HG03571 (cell line): ENCODE data around the gene ZBTB3.
"Not testable (repeated sequence)": the region's sequence is repeated elsewhere in the genome, so short reads cannot be mapped to it uniquely, and the experiment has no call there.

Experiments
- ATAC-seq: cut with Tn5 transposase; IDR thresholded peaks from one replicate; pipeline ENCODE4 v1.9.1; 2021; ENCODE audit not compliant: unreplicated experiment

The ZBTB3 gene

DNA sequence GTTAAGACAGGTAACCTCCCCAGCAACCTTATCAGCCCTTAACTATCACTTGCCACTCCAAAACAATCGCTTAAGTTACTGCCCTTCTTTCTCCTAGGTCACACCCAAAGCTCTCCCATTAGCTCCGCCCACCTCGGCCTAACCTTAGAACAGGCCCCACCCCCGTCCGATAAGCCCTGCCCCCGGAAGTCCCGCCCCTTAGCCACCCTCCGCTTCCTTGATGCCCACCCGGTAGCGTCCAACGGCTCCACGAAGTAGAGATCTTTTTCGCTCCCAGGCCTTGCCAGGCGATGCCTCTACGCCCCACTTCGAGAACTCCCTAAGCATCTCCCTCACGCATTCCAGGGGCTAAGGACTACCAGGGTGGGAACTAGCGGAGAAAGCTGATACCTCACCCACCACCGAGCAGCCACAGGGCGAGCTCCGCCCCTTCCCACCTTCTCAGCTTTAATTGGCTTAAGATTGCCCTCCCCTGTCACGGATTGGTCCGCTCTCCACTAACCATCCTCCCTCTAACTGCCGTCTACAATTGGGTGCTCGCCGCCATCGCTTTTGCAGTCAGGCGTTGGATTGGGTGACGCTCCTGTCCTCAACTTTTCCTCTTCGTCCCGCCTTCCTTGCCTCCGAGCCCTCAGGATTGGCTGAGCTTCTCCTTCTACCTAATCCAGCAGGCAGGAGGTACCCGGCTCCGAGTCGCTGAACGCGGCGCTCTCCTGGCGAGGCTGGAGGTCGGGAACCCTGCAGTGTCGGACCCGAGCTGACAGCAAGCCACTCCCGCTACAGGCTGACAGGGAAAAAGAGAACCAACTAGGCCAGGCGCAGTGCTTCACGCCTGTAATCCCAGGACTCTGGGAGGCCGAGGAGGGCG is at the start of gene ZBTB3:
Gene ZBTB3, minus strand, starts transcription at position 425 of the 868 bp plus-strand sequence. CDS start 496 bp downstream, outside the sequence.
- ATAC-seq = peak; percentile 91

DNA sequence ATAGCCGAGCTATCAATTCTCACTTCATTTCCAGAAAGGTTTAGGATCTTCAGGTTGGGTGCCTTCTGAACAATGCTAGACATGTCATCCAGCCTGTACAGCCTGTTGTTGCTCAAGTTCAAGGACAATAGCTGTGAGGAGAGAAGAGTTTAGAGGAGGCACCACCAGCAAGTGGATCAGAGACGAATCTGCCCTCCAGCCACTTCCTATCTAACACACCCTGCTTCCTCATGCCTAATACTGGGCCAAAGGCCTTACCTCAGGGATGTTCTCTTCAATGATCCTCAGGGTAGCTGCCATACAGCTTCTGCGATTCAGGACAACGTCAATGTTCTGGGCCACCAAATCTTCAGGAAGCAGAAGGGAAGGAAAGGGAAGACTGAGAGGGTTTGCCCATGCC is 47.1 kb upstream of the ZBTB3 start:
- ATAC-seq = no peak

DNA sequence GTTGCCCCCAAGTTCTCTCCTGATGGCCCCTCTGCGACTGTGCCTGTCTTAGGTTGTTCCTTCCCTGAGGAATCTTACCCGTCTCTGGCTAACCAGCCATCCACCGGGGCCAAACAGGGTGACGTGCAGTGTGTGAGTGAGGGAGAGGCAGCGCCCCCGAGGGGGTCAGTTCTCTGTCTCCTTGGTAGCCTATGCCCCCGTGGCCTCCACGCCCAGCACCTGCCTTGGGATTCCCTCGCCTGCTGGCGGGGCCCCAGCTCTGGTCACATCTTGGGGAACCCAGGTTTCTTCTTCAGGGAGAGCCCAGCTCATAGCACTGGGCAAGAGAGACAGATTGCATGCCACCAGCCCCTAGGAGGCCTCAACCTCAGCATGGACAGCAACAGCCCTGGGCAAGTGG is 45.5 kb upstream of the ZBTB3 start:
- ATAC-seq = no peak

DNA sequence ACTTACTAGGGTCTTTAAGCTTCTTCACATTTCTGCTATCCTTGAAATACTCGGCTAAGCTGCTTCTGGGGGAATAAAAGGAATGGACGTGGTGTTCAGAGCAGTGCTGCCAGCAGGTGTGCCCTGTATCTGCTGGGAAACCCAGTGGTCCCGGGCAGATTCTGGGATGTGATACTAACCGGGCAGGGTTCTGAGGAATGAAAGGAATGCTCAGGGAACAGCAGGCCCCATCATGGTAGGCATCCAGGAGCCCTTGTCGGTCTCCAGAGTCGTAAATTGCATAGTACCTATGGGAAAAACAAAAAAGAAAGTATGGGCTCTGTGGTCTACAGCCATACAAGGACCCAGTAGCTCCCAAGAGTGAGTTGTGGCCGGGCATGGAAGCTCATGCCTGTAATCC is 42.3 kb upstream of the ZBTB3 start:
- ATAC-seq = no peak

DNA sequence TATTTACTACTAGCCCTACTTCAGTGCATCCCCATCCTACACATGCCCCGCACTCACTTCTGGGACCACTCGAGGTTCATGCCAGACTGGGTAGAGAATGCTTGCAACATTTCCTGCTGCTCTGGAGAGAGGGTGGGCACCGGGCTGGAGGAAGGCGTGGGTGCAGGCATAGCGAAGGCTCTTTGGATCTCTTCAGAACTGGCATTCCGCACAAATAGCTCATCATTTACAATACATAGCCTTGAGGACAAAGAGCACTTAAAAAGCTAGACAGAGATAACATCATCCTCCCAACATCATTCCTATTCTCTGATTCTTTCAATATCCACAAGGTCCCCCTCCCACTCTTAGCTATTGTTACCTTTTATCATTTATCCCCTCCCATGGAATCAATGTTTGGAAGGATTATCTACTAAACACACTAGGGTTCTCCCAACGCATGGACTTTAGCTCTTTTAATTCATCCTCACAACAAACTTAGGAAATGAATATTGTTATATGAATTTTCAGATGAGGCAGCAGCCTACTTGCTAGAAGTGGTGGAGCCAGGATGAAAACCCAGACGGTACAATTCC is 40.3 kb upstream of the ZBTB3 start:
- no peak for ATAC-seq

DNA sequence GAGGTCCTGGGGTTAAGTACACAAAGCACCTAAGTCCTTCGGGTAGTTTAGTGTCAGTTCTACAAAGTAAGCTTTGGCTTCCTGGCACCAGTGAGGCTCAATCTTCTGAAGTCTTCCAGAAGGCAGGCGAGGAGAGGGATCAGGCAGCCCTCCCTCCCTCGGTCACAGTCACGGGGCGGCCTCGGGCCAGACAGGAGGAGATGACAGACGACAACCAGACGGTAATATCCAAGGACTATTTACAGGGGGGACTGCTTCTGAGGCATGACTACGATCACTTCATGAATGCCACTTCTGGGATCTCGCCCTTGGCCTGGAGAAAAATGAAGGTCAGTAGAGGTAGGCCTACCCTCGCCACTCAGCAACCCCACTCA is 38.2 kb upstream of the ZBTB3 start:
- no peak for ATAC-seq

DNA sequence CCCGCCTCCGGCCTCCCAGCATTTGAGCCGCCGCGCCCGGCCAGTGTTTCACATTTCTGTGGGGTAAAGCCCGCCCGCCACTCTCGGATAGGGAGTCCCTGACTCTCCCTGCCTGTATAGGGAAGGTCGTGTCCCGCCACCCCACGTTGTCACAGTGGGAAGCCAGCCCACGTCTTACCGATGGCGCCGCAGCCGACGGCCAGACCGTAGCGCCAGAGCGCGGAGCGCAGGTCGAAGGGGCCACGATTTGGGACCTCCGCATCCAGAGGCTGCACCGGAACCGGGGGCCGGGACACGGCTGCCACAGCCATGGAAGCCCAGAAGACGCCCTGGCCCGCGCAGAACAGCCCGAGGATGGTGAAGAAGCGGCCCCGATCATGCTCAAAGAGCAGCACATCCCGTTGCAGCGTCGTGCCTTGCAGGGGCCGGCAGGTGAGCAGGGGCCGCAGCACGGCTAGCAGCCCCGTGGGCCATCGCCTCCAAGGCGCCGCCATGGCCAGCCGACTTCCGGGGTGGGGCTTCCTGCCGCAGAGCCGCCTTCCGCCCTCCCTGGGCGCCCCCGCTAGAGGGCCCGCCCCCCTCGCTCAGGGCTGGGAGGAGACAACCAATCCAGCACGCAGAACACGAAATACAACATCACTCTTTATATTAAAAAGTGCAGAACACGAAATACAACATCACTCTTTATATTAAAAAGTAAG is 37.7 kb upstream of the ZBTB3 start, which contains the start of gene TMEM223:
Gene TMEM223, minus strand, starts transcription at position 506 of the 701 bp plus-strand sequence. Its CDS starts 12 bp downstream, at position 494.
- ATAC-seq = peak; percentile 63

DNA sequence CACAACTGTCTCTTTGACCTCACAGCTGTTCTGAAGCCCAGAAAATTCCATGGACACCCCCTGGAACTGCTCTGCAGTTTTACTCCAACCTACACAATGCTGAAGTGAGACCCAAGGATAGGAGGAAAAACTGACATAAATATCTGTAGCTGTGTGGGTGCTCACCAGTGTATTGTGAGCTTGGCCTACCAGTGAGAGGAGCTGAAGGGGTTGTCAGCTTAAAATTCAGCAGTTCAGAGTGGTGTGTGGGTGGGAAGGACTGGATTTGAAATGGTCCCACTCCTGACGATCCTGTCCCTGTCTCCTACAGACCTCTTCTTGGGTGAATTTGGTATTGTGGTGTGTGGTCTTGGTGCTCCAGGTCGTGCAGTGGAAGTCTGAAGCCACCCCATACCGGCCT is 35.6 kb upstream of the ZBTB3 start:
- ATAC-seq = no peak

DNA sequence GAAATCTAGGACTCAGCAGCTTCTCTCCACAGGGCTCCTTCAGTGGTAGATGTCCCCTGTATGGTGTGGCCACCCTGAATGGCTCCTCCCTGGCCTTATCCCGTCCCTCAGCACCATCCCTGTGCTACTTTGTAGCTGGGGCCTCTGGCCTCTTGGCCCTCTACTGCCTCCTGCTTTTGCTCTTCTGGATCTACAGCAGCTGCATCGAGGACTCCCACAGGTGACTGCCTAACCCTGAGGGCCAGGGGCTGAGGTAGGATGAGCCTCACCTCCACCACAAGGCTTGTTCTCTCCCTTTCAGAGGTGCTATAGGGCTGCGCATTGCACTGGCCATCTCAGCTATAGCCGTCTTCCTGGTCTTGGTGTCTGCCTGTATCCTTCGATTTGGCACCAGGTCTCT is 35.0 kb upstream of the ZBTB3 start:
- ATAC-seq = no peak

DNA sequence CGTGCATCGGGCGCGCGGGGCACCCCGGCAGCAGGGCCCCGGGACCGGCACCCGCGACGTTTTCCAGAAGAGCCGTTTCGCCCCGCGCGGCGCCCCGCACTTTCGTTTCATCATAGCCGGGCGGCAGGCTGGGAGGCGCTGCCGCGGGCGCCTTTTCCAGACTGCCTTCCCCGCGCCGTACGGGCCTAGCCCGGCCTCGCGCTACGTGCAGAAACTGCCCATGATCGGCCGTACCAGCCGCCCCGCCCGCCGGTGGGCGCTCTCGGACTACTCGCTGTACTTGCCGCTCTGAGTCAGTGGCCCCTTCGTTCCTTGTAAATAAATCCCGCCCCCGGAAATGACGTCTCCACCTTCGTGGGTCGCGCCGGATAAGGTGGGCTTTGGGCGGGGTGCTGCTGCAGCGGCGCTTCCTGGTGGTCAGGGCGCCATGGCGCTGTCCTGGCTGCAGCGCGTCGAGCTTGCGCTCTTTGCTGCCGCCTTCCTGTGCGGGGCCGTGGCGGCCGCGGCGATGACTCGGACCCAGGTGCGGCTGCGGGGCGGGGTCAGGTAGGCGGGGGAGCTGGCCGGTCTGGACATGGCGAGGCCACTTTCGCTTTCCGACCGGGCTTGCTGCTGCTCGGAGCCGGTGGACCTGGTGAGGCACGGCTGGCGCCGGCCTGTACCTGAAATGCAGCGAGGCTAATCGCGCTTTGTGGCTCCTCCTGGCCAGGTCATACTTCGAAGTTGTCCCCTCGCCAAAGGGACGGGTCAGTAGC is 33.2 kb upstream of the ZBTB3 start, which contains the start of gene TMEM179B:
Gene TMEM179B, plus strand, starts transcription at position 398 of the 755 bp plus-strand sequence. Its CDS starts 30 bp downstream, at position 428.
- peak; percentile 50 for ATAC-seq

DNA sequence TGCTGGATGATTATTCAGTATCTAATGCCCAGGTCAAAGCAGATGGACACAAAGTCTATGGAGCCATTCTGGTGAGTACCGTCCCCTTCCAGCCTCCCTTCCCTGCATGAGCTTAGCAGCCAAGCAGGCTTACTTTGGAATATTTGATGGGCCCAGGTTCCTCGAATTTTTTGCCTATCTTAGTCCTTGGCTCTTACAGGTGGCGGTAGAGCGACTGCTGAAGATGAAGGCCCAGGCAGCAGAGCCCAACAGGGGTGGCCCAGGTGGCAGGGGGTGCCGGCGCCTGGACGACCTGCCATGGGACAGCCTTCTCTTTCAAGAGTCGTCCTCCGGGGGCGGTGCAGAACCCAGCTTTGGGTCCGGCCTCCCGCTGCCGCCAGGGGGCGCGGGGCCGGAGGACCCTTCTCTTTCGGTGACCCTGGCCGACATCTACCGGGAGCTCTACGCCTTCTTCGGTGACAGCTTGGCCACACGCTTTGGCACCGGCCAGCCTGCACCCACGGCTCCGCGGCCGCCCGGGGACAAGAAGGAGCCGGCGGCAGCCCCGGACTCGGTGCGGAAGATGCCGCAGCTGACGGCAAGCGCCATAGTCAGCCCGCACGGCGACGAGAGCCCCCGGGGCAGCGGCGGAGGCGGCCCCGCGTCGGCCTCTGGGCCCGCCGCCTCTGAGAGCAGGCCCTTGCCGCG is 32.5 kb upstream of the ZBTB3 start:
- peak; percentile 59 for ATAC-seq

DNA sequence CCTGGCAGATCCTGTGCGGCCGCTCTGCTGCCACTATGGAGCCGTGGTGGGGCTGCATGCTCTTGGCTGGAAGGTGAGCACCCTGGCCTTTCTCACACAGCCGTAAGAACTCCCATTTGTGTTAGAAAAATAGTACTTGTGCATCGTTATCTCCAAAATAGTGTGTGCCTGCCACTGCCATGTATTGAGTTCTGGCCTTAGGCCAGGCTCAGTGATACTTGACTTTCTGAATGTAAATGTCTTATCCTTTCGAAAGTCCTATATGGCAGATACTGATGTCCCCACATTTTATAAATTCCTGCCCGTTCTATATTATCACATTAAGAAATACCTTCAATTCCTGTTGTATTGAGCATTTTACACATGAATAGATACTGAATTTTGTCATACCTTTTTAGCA is 28.8 kb upstream of the ZBTB3 start:
- ATAC-seq = no peak

DNA sequence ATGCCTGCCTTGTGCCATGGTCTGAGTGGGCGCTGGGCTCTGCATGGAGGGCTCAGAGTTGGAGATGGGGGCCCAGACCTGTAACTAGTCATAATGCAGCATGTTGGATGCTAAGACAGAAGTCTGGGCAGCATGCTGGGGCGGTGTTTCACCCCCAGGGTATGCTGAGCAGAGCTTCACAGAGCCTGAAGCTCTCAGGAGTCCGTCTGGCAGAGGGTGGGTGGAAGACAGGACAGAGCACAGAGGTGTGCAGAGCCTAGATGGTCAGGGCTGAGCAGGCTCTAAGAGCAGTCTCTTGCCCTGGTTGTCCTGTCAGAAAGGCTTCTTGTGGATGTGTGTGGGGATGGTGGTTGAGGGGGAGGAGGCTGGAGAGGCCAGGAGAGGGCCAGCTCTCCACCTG is 24.5 kb upstream of the ZBTB3 start:
- no peak for ATAC-seq

DNA sequence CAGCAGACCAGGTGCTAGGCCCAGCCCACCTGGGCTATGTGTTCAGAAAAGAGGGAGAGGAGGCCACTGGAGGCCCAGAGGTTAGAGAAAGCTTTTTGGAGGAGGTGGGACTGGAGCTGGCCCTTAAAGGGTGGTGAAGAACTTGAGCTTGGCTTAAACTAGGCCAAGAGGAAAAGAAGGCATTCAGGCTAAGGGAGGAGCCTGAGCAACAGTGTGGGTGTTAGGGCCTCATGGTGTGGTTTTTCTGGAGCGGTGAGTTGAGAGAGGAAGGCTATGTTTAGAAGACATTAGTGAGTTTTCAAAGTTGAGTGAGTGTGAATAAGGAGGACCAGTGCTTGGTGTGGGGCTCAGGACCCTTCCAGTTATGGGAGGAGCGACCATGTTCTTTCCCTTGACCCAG is 23.4 kb upstream of the ZBTB3 start:
- no peak for ATAC-seq

DNA sequence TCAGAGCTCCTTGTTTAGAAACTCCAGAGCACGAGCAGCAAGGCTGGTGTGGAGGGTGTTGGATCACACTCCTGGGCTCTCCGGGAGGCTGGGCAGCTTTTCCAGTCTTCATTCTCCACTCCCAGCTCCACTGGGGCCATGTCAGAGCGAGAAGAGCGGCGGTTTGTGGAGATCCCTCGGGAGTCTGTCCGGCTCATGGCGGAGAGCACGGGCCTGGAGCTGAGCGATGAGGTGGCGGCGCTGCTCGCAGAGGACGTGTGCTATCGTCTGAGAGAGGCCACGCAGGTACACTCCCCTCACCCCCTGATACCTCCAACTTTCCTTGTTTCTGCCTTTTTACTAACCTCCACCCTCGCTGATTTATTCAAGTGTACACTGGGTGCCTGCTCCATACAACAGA is 21.7 kb upstream of the ZBTB3 start:
- ATAC-seq = no peak

DNA sequence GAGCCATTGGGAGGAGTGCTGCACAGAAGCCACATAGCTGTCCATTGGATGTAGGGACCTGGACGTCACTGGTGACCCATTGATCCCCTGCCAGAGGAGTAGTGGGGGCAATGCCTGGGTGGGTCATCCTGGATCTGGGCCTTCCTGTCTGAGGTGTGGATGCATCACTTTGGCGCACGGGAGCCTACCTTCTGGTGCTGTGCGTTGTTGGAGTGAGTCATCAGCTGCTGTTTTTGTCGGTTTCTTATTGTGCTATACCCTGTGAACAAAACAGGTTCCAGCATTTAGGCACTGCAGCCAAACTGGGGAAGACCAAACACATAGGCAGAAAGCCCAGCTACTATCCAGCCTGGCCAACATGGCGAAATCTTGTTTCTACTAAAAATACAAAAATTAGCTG is 20.4 kb upstream of the ZBTB3 start:
- ATAC-seq = no peak

DNA sequence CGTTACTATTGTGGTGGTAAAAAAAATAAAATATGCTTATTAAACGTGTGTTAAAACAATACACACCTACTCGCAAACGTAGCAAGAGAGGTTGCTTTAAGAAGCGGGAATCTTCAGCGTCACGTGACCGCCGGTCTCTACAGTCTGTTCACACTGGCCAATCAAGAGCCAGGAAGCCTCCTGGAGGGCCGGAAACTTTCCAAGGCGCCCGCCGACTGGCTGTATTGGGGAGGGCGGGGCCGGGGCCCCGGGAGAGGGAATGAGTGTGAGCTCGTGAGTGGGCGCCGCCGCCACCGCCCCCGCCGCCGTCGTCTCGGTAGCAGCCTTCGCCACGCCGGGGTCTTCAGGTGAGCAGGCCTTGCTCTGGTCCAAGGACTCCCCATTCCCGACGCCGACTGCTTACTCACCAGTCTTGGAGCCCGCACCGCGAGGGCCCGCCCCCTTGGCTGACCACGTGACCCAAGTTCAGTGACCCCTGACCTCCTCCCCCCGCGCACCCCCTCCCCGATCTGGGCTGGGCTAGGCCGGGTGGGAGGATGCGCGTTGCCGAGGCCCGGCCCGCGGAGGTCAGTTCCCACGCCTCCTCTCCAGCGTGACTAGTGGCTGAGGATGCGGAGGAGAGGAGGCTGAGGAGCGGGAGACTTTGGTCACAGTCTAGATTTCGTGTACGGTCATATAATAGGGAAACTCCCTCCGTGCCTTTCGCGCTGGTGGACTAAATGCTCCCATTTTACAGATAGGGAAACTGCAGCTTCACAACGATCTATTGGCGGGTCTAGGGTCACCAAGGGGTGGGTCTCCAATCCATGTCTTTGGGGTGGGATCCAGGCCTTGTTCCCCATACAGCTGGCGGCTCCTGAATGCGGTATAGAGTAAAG is 17.4 kb upstream of the ZBTB3 start, which contains the start of gene TAF6L:
Gene TAF6L, plus strand, starts transcription at position 253 of the 878 bp plus-strand sequence. CDS start 4,388 bp downstream, outside the sequence.
- peak; percentile 62 for ATAC-seq

DNA sequence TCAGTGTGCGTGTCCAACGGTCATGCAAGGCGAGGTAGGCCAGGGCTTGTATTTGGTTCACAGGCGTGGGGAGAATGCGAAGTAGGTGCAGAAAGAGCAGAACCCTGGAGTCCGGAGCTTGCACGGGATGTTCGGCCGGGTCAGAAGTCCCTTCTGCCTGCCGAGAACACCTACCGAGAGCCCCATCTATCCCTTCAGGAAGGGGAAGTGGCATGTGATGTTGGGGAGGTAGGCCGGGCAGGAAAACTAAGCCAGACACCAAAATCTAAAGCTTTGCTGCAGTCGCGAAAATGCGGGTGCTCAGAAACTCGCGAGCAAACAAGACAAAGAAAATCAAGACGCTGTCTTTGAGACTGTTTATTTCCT is 16.8 kb upstream of the ZBTB3 start:
- ATAC-seq = peak; percentile 10

DNA sequence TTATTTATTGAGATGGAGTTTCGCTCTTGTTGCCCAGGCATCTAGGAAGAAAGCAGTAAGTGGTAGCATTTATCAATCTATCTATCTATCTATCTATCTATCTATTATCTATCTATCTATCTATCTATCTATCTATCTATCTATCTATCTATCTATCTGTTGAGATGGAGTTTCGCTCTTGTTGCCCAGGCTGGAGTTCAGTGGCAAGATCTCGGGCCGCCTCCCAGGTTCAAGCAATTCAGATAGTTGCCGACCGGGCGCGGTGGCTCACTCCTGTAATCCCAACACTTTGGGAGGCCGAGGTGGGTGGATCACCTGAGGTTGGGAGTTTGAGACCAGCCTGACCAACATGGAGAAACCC is 6.9 kb upstream of the ZBTB3 start:
- not testable (repeated sequence) for ATAC-seq
